HG03280 (cell line): ENCODE results near the gene GRIK1.

ENCODE experiments used
- ATAC-seq: cut with Tn5 transposase; IDR thresholded peaks from one replicate; pipeline ENCODE4 v1.9.1; 2021; ENCODE audit warnings: mild to moderate bottlenecking, moderate library complexity; ENCODE audit not compliant: unreplicated experiment

Gene GRIK1

DNA sequence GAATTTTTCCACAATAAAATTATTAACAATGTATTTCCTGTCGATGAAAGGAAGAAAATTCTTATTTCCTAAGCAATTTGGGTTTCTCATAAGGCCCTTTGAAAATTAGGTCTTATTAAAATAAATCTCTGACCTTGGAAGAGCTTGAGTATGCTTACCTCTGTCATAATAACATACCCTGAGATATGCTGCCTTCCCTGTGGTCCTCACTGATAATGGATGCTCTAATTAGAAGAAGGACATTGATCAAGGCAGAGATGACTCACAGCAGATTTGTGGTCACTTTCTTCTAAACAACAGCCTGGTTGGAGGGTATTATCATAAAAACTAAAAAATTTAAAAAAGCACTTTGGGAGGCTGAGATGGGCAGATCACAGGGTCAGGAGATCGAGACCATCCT is 217.8 kb downstream of the GRIK1 start:
- ATAC-seq = no peak

DNA sequence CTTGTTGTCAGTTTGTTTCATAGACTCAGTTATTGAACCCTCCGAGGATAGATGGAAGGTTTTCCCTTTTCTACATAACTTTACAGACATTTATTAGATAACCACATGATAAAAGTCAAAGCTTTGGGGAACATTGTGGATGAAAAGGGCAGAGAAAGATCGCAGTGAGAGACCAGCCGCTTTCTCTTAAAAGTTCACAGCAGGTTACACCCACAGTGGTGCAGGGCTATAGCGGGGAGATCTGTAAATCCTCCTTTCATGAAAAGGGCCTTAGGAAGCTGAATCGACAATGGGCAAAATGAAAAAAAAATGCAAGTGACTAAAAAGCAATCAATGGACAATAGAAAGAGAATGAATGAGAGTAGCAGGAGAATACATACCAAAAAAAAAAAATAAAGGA is 218.6 kb downstream of the GRIK1 start:
- no peak for ATAC-seq

DNA sequence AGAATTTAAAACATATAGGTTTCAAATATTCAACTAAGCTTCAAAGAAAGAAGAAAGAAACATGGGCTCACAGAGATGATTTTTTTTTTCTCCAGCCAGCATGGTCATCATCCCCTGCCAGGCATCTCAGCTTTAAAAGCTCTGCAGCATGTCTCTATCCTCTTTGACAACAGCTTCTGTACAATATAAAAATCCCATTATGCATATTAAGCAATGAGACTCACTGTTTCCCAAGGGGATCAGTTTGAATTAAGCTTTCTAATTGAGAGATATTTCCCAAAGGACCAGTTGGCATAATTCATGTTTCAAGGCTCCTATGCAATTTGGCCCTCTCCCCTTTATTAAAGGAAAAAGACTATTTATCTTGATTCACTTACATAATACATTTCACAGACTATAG is 220.3 kb downstream of the GRIK1 start:
- ATAC-seq = no peak

DNA sequence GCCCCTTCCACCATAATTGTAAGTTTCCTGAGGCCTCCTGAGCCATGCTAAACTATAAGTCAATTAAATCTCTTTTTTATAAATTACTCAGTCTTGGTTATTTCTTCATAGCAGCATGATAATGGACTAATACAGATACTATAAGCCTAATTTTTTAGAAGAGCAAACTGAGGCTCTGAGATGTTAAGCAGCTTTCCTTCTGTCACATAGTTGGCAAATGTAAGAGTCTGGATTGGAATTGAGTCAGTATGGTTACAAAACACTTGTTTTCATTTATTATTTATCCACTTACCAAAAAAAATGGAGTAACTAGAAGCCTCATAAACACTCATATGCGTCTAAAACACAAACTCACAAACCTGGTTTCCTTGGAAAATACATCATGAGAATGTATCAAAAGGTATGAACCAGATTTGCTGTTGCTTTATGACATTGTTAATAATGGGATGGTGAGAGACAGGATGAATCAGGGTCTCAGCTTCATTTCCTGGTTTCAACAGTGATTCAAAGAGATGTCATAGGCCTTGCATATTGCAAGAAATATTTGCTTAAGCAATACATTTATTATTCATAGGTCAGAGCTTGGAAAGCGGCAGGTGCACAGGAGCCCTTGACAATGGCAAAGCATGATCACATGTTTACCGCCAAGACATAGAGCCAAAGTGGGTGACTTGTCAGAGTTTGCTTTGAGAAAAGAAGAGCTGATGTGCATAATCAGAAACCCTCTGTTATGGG is 221.5 kb downstream of the GRIK1 start:
- ATAC-seq = no peak

DNA sequence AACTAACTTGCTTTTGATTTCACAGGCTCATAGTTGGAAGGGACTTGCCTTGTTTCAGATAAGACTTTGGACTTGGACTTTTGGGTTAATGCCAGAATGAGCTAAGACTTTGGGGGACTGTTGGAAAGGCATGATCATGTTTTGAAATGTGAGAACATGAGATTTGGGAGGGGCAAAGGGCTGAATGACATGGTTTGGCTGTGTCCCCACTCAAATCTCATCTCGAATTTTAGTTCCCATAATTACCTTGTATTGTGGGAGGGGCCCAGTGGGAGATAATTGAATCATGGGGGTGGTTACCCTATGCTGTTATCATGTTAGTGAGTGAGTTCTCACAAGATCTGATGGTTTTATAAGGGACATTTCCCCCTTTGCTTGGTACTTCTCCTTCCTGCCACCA is 222.1 kb downstream of the GRIK1 start:
- ATAC-seq = no peak

DNA sequence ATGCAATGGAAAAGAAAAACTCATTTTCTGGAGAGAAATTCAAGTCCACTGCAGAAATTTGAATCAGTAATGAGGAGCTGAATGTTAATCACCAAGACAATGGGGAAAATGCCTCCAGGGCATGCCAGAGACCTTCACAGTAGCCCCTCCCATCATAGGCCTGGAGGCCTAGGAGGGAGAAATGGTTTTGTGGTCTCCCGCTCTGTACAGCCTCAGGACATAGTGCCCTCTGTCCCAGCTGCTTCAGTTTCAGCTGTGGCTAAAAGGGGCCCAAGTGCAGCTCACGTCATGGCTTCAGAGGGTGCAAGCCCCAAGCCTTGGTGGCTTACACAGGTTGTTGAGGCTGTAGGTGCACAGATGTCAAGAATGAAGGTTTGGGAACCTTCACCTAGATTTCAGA is 223.0 kb downstream of the GRIK1 start:
- no peak for ATAC-seq

DNA sequence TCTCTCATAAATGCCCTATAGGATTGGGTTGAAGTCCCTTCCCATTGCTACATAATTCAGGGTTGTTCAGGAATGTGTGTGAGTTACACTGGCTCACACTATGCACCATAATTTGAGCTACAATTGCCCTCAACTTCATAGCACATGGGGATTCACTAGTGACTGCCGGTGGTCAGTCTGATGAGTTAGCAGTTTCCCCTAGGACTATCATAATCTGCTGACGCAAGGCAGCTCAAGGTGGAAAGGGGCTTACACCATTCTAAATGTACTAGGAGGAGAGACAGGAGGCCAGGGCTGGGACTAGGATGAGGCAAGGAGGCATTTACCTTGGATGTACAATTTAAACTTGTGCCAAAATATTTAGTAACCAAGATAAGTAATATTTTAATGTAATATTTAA is 224.7 kb downstream of the GRIK1 start:
- no peak for ATAC-seq

DNA sequence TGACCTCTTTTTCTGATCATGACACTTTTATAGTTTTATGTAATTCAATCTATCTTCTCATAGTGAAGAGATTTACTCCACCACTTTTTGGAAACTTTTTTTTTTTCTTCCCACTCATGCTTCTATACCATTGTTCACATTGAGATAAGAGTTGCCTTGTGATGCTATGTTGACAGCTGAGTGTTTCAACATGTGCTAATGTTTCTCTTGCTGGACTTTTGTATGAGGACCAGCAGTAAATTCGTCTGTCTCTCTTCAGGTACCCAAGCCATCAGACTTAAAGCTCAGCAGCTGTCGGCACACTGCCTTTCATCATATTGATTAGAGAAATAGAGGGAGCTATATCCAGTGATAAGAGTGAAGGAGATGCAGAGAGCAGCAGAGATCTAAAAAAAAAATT is 227.0 kb downstream of the GRIK1 start:
- ATAC-seq = no peak

DNA sequence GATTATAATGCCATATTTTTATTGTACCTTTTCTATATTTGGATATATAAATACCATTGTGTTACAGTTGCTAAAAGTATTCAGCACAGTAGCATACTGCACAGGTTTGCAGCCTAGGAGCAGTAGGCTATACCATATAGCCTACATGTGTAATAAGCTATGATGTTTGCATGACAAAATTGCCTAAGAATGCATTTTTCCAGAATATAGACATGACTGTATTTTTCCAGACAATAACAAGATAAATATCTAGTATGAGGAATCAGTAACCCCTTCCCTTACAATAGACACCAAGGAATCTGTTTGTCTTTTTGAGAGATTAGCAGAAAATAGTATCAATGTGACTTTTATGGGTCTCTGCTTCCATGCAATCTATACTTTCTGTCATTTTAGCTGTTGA is 228.6 kb downstream of the GRIK1 start:
- no peak for ATAC-seq

DNA sequence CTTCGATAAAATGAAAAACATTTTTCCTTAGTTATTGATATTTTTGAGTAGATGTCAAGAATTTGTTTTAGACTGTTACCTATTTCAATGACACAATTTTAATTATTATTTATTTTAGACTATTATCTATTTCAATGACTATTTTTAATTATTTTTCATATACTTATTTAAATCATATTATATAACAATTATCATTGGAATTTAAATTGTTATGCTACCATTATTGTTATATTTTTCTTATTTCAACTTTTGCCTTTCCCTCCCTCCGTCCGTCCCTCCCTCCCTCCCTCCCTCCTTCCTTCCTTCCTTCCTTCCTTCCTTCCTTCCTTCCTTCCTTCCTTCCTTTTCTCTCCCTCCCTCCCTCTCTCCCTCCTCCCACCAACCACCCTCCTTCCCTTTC is 229.3 kb downstream of the GRIK1 start:
- no peak for ATAC-seq

DNA sequence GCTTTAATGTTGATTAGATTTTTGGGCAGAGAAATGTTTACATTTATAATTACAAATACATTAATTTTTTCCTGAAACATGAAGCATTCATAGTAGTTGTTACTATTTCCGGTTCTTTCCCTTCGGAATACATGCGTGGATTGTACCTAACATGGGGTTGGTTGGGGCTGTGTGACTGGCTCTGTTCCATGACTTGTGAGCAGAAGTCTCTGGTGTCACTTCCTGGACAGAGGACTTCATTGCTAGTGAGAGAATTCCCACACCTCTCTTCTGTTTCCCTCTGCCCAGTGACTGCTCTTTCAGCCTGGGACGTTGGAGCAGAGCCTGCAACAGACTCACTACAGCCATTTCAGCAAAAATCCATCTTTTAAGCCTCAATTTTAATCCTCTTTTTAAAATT is 231.4 kb downstream of the GRIK1 start:
- no peak for ATAC-seq

DNA sequence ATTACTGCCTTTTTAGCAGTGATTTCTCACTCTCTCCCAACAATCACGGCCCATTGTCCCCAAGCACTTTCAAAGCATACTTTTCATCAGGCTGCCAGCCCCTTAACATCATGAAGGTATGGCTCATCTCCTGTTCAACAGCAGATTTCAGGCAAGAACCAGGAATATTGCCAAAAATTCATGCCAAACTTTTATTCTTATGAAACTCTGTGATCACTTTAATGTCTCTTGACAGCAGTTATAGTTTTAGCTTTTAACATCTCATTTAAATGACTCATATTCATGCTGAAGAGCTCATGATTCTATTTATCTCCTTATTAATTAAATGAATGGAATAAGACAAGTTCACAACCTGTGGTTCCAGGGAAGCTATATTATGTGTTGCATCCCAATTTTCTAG is 235.1 kb downstream of the GRIK1 start:
- ATAC-seq = no peak

DNA sequence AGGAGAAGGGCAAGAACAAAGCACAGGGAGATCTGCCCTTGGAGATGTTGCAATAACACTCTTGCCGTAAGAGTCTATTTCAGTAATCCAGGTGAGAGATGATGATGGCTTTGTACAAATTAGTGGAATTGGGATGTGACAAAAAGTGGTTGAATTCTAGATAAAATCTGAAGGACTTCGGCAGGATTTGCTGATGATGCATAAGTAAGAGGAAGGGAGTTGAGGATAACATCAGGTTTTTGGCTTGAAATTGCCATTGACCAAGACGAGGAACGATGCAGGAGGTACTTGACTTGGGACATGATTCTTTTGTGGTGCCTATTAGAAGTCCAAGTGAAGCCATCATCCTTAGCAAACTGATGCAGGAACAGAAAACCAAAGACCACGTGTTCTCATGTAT is 238.1 kb downstream of the GRIK1 start:
- ATAC-seq = no peak

DNA sequence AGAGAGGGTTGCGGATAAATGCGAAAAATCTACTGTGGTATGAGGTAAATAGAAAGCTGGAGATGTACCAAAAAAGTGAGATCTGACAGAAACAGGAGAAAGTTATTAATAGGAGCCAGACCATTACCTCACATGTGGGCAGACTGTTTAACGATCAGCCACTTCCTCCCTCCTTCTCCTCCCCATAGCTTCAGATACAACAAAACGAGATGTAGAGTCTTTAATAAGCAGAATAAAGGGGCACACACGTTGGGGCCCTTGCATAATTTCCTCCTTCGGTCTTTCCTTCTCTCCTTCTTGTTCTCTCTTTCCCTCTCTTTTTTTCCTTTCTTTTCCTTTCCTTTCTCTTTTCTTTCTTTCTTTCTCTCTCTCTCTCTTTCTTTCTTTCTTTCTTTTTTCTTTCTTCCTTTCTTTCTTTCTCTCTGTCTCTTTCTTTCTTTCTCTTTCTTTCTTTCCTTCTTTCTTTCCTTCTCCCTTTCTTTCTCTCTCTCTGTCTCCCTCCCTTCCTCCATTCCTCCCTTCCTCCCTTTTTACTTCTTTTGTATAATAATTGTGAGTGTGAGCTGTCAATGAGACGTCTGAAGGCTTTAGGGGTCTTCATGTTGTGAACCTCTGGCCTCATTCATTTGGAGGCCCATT is 242.1 kb downstream of the GRIK1 start:
- ATAC-seq = no peak

DNA sequence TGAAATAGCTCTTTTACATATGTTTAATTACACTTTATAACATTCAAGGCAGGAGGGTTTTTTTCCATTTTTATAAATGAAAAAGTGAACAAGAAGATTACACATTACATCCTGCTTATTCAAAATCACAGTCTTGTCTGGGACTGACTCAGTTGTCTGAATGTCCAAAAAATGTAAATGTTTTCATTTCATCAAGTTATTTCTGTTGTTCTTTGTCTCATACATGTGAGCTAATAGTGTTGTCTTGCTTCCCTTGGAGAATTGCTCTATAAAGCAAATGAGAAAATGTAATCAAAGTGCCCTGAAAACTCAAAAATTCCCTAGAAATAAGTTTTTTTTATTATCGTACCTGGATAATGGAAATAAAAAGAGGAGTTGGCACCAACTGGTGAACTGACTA is 242.9 kb downstream of the GRIK1 start:
- no peak for ATAC-seq

DNA sequence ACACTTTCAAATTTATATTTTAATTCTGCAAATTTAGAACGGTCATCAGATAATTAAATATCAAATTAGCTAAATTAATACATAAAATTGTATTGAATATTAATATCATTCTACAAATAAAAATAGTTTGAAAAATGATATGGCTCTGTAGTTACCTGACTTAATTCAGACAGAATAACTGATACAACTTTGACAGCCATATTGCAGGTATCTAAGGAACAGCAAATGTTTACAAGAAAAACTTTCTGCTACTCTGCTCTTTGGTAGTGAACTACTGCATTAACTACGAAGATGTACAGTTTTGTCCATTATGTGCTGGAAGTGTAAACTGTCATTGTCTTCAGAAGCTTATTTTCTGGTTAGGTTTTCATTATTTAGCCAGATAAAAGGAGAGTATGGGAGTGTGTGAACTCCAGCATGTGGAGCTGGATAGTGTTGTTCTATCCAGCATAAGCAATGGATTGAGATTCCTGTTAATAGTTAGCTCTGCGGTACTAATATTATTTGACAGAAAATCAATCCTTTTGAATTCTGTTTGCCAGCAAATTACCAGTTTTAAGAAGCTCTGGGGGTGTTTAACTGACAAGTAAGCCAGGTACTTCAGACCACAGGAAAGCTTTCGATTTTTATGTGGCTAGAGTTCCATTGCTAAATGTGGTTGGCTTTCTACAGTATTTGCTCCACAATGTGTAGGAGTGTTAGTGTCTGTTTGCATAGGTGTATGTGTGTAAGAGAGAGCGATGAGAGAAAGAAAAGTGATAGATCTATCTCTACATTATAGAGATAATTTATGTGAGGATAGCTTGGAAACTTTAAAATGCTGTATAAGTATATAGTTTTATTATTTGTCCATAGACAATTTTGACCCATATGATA is 247.9 kb downstream of the GRIK1 start:
- ATAC-seq = no peak

DNA sequence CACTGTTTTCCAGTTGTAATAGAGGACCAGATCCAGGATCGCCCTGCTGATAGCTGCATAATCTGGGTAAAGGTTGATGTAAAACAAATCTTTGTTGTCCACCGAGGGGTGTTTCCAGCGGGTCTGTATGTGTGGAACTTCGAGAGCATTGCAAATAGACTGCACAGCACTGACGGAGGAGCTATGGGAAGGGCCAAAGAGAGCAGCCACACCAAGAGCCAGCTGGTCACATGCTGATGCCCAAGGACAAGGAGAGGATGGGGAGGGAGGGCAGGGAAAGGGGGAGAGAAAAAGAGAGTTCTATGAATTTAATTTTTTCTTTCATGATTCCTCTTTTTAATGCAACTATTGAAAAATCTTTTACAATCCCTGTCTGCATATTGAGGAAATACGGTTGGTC is 250.0 kb downstream of the GRIK1 start:
- no peak for ATAC-seq

DNA sequence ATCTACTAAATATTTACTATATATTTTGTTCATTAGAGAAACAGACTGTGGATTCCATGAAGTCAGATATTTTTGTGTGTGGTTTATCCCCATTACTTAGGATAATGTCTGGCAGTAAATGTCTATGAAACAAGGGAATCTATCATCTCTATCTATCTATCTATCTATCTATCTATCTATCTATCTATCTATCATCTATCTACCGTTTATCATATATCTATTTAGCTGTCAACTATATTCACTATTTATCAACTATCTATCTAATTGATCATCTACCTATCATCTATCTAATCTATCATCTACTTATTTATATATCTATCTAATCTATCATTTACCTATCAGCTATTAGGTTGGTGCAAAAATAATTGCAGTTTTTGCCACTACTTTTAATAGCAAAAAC is 255.7 kb downstream of the GRIK1 start:
- no peak for ATAC-seq

DNA sequence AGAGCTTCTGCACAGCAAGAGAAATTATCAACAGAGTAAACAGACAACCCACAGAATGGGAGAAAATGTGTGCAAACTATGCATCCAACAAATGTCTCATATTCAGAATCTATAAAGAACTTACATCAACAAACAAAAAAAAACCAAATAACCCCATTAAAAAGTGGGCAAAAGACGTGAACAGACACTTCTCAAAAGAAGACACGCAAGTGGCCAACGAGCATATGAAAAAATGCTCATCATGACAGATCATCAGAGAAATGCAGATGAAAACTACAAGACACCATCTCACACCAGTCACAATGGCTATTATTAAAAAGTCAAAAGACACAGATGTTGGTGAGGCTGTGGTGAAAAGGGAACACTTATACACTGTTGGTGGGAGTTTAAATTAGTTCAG is 257.0 kb downstream of the GRIK1 start:
- no peak for ATAC-seq

DNA sequence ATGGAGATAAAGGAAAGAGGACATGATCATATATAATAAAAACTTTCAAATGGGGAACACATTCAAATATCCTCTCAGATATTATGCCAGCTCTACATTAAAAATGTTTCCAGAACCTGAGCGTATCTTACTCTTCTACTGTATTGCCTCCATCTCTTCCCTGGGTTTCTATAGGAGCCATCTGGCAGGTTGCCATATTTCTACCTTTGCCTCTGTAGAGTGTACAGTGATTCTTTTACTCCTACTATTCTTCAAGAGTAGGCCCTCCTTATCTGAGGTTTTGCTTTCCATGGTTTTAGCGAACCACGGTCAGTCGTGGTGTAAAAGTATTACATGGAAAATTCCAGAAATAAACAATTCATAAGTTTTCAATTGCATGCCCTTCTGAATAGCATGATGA is 259.5 kb downstream of the GRIK1 start:
- ATAC-seq = no peak

DNA sequence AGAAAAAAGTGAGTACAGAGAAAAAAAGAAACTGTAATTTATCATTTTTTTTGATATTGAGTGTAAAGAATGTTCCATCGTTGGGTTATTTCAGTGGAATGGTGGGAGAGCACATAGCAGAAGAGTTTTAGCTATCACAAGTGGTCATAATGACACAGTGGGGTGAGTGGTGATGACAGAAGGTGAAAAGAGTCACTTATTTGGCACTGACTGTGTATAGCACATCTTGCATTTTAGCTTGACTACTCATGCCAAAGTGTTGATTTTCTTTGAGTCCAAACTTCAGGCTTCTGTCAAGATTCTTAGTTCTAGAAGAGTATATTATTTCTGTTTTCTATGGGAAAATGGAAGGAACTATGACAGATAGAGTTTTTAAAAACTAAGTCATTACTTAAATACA is 261.2 kb downstream of the GRIK1 start:
- no peak for ATAC-seq

DNA sequence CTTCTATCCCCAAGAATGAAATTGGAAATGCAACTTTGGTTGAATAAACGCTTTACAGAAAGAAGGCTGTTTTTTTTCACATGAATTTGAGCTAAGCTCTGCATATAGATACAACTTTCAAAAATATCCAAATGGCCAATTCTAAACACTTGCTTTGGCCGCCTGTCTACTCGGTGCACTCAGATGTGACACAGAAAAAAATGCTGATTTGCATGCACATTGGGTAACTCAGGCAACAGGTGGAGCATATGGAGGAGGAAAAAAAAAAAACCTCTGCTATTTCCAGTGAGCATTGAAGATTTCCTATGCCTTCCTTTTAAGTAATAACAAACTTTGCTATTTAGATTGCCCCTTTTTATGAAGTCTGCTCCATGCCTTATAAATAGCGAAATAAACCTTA is 262.5 kb downstream of the GRIK1 start:
- no peak for ATAC-seq
